DMS53 treated with DMSO at 0.1 percent for 48 hours (cell line): ENCODE measurements around the gene ROR1.
"Not testable (repeated sequence)": the region's sequence is repeated elsewhere in the genome, so short reads cannot be mapped to it uniquely, and the experiment has no call there.

ENCODE experiments used
- DNase-seq: peaks from one replicate; lab custom pipeline; 2025; ENCODE audit not compliant: unreplicated experiment; lab: John Stamatoyannopoulos, UW

The ROR1 gene

DNA sequence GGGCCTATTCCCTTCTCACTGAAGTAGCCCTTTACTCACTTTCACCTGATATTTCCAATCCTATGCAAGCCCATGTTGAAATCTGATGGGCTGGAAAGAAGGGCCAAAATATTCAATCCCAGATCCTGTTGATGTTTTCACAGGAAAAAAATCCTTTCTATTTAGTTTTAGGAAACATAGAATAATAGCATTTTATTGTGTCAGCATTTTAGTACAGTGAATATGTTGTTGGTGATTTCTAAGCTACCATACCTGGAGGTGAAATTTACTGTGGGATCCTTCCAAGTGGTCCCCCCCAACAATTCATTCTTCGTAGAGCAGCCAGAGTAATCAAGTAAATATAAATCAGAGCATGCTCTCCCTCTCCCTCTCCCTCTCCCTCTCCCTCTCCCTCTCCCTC is 426.2 kb downstream of the ROR1 start:
- DNase-seq: no peak

GRCh38 chr1:64203420-64203819 is 429.6 kb downstream of the ROR1 start, which contains the start of gene UBE2U:
TSS of gene UBE2U (plus strand) at chr1:64203623. CDS start at chr1:64204051, 428 bp downstream.
- DNase-seq: no peak

DNA sequence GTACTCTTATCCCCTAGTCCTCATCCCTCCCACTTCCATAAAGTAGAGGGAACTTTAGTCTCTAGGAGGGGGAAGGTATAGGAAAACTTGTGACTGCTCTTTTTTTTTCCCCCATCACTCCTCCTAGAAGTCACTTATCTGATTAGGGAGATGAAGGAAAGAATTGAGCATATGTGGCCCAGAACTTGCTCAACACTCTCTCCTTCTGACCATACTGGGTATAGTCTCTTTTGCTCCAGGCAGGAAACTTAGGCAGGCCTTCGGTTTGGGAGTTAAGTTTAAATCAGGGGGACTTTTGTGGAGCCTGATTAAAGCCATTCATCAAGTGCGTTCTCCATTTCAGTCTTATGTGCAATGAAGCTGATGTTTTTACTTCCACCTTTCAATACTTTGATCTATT is 435.4 kb downstream of the ROR1 start:
- no peak for DNase-seq

DNA sequence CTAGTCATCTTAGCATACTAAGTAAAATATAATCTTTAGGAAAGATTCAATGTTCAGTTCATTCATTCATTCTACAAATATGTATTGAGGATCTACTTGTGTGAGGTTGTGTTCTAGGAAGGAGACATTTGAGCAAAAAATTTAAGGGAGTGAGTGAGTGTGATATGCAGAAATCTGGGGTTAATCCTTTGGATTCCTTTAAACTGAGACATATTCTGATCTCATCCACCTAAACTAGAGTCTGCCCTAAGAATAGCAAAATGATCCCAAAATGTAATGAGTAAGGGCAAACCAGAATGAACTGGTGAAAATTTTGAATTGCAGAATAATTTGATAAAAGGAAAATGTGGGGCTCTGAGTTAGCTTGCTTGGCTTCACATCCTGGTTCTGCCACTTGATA is 438.2 kb downstream of the ROR1 start:
- DNase-seq: no peak

DNA sequence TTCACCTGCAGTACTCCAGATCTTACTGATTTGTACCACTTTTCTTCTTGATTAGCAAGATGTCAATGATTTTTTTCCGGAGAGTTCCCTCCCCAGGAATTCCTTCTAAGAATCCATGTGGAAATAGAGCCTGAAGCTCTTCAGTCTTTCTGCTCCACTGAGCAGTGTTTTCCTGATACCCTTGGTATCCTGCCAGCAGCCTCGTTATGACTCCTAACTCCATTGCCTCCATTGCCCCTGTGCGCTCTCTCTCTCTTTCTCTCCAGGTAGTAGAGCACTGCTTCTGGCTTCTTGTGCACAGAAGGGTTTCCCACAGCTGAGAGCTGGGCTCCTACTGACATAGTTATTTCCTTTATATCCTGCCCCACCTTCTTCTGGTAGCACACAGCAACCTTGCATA is 441.8 kb downstream of the ROR1 start:
- peak; percentile 14 for DNase-seq

DNA sequence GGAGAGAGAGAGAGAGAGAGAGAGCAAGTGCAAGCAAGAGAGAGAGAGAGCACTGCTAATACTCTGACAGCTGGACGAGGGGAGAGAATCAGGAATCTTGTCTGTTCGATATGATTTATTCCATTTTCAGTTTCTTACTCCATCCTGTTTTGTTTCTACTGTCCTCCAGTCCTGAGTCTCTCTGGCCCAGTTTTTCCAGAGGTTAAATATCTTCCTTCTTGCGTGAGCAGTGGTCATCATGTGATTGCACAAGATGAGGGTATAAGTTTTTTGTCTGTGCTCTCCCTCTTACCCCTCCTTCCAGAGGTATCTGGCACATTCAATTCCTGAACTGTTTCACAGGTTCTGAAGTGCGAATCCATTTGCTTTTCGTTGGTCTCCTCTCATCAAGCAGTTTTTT is 446.4 kb downstream of the ROR1 start:
- no peak for DNase-seq

DNA sequence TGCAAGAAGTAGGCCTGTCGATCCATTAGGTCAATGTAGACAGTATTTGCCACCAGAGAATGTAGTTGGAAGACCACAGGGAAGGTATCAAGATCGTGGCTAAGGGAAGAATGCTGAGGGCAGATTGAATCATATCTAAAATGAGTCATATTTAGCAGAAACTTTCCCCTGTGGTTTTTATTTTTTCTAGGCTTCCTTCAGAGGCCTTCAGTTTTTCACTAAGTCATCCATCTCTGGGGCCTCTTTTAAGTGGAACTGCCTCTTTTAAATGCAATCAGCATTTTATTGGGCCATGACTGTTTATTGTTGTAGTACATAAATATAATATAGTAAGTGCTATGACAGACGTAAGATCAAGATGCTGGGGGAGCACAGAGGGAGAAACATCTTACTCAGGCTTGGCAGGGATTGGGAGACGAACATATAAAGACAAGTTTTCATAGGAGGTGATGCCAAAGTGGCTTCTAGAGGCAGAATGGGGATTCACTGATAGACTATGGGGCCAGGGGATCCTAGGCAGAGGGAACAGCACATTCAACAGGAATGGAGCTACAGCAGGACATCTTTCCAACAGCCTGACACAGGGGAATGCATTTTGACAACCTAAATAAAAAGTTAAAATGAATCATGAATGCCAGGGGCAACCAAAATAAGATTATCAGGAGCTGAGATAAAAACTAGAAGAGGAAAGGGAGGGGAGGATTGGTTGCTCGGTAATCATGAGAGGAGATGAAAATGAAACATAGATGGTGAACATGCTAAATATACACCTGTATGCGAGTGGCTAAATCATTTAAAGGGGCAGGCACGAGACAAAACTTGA is 449.7 kb downstream of the ROR1 start:
- no peak for DNase-seq

DNA sequence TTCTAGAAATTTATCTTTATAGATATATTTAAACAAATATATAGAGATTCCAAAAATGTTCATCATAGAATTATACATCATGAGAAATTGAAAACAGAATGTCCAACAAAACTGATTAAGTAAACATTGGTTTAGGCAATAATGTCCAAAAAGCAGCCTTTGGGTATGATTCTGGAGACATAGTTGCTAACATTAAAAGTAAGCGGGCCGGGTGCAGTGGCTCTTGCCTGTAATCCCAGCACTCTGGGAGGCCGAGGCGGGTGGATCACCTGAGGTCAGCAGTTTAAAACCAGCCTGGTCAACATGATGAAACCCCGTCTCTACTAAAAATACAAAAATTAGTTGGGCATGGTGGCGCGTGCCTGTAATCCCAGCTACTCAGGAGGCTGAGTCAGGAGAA is 450.4 kb downstream of the ROR1 start:
- DNase-seq: not testable (repeated sequence)

DNA sequence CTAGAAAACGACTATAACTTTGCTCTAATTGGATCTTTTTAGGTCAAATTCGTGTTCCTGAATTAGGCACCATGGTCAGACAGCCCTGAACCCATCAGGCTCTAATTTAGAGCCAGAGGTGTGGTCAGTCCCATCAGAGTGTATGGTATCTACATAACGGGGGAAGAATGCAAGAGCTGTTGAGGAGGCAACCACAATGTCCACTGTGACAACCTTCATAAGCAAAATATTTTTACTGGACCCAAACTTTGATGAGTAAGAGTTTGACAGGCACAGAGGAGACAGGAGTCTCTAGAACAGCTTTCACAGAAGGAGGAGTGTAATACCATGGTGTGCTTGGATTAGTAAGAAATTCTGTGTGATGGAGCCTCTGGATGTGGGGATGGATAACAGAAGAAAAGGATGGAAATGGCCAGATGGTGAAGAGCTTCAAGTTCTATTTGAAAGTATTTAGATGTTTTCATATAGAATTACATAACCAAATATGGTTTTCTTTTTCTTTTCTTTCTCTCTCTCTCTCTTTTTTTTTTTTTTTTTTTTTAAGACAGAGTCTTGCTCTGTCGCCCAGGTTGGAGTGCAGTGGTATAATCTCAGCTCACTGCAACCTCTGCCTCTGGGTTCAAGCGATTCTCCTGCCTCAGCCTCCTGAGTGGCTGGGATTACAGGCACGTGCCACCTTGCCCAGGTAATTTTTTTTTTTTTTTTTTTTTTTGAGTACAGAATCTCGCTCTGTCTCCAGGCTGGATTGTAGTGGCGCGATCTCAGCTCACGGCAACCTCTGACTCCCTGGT is 454.5 kb downstream of the ROR1 start:
- DNase-seq: no peak

- DNase-seq: peak; percentile 96
Observed at GRCh38 chr1:64229307-64229706, 455.5 kb downstream of the ROR1 start.
